Measurements from ENCODE around the gene C19orf44. TPM values are rescaled to one million over a fixed set of nuclear protein-coding genes. Genes with fewer than 3 reads are reported as not detected.
A peak's percentile ranks its signal among the peaks of the same experiment; 100 is the strongest.
"Not testable (repeated sequence)": the region's sequence is repeated elsewhere in the genome, so short reads cannot be mapped to it uniquely, and the experiment has no call there.

C19orf44 gene
- total and polyA plus RNA-seq, 12 donors: 1.6 to 4.1 (median 3.1) TPM

GRCh38 chr19:16476401-16476800 lies 19.8 kb upstream of the C19orf44 start:
- no peaks in the 10 kb centered on the region for H3K27me3 ChIP-seq
- no peaks in the 10 kb centered on the region for H3K36me3 ChIP-seq
- TF ChIP-seq CTCF (IDR thresholded peaks at IDR 0.05): no peak
- no peak for DNase-seq
- no peak for ATAC-seq
- intact Hi-C loops (cut with DNase I): no loop called here
- WGBS, 2 donors: 37 to 45% methylated on average over 3 of the region's 3 CpGs
- H3K4me3 ChIP-seq: no peak overlapping the region
- no peak overlapping the region for H3K27ac ChIP-seq
- H3K4me1 ChIP-seq: peaks cover 0 to 7% (median 0%) of the 10 kb centered on the region in 9 donors
- peaks cover 0 to 8% (median 0%) of the 10 kb centered on the region in 11 donors for H3K9me3 ChIP-seq

- H3K4me1 ChIP-seq: peaks cover 0 to 5% (median 0%) of the 10 kb centered on the region in 9 donors
- no peak overlapping the region for H3K4me3 ChIP-seq
- 93 to 96% methylated on average over 1 of the region's 1 CpG for WGBS, 2 donors
- DNase-seq (no peak), ATAC-seq (no peak)
- peaks cover 0 to 8% (median 0%) of the 10 kb centered on the region in 11 donors for H3K9me3 ChIP-seq
- intact Hi-C loops (cut with DNase I): no loop called here
- TF ChIP-seq CTCF (IDR thresholded peaks at IDR 0.05): no peak
- H3K36me3 ChIP-seq: no peaks in the 10 kb centered on the region
- H3K27ac ChIP-seq: no peak overlapping the region
- H3K27me3 ChIP-seq: no peaks in the 10 kb centered on the region
Observed at GRCh38 chr19:16477311-16477710, 18.9 kb upstream of the C19orf44 start.

DNA sequence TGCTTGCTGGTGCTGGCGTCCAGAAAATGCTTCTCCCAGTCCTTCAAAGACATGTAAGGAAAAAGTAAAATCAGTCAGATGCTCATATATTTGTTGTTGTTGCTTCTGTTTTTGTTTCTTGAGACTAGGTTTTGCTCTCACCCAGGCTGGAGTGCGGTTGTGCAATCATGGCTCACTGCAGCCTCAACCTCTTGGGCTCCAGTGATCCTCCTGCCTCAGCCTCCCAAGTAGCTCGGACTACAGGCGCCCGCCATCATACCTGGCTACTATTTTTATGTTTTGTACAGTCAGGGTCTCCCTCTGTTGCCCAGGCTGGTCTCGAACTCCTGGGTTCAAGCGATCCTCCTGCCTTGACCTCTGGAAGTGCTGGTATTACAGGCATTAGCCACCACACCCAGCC lies 13.4 kb upstream of the C19orf44 start:
- no peak for ATAC-seq
- no peaks in the 10 kb centered on the region for H3K27me3 ChIP-seq
- no peak for DNase-seq
- H3K4me3 ChIP-seq: no peak overlapping the region
- H3K27ac ChIP-seq: no peak overlapping the region
- no peaks in the 10 kb centered on the region for H3K9me3 ChIP-seq
- no peaks in the 10 kb centered on the region for H3K36me3 ChIP-seq
- no peaks in the 10 kb centered on the region for H3K4me1 ChIP-seq
- WGBS, 2 donors: 80 to 90% methylated on average over 7 of the region's 7 CpGs
- TF ChIP-seq CTCF (IDR thresholded peaks at IDR 0.05): no peak
- intact Hi-C loops (cut with DNase I): no loop called here

- DNase-seq; H3K9me3 ChIP-seq; H3K27ac ChIP-seq; H3K4me3 ChIP-seq; H3K27me3 ChIP-seq; intact Hi-C loops (cut with DNase I); H3K36me3 ChIP-seq; ATAC-seq: not testable (repeated sequence)
- whole genome bisulfite sequencing, 2 donors: 95 to 96% methylated on average over 4 of the region's 4 CpGs
- peaks cover 0 to 13% (median 4%) of the 10 kb centered on the region in 9 donors for H3K4me1 ChIP-seq
Observed at GRCh38 chr19:16486476-16486875, 9.7 kb upstream of the C19orf44 start.

GRCh38 chr19:16496613-16496983 lies 404 bp downstream of the C19orf44 start:
- no peak for TF ChIP-seq CTCF (IDR thresholded peaks at IDR 0.05)
- Histone ChIP-seq H3K4me1 (peaks cover 0 to 18% (median 8%) of the 10 kb centered on the region in 9 donors), H3K27me3 (no peaks in the 10 kb centered on the region), H3K9me3 (no peaks in the 10 kb centered on the region), H3K27ac (peak overlapping the region; percentile 18 to 89 (median 77)), H3K36me3 (peaks cover 0 to 10% (median 0%) of the 10 kb centered on the region in 9 donors), H3K4me3 (peak overlapping the region; percentile 37 to 81 (median 72))
- peak in 1 of 2 donors; percentile 37 for DNase-seq
- 14 to 15% methylated on average over 16 of the region's 16 CpGs for WGBS, 2 donors
- ATAC-seq: peak in 6 of 8 donors; percentile 1 to 35 (median 18)
- intact Hi-C loops (cut with DNase I): loop anchor here in 1 of 10 donors (1.0 to 5.0 kb wide), 2 partner anchors 24 to 46 kb away; partner anchors contain the start of gene CHERP

Measured in heart right ventricle (tissue), 16 donors.